ENCODE results near the gene TENM4. TPM values are rescaled to one million over a fixed set of nuclear protein-coding genes. Genes with fewer than 3 reads are reported as not detected.

Gene TENM4
- total RNA-seq, 1 donor from 2014 or later, result 117 TPM

GRCh38 chr11:79381036-79381435, 59.8 kb downstream of the TENM4 start:
- H3K4me1 Mint-ChIP-seq (ENCODE audit: low read depth), result peaks cover 2% of the 10 kb centered on the region
- H3K27ac Mint-ChIP-seq, result no peak overlapping the region
- DNase-seq (ENCODE audit: low spot score, unreplicated experiment), result no peak
- no peaks in the 10 kb centered on the region for H3K9me3 Mint-ChIP-seq (ENCODE audit: low read depth)
- H3K4me3 Mint-ChIP-seq (ENCODE audit: low read depth), result no peak overlapping the region
- TF ChIP-seq, protein P1, sequence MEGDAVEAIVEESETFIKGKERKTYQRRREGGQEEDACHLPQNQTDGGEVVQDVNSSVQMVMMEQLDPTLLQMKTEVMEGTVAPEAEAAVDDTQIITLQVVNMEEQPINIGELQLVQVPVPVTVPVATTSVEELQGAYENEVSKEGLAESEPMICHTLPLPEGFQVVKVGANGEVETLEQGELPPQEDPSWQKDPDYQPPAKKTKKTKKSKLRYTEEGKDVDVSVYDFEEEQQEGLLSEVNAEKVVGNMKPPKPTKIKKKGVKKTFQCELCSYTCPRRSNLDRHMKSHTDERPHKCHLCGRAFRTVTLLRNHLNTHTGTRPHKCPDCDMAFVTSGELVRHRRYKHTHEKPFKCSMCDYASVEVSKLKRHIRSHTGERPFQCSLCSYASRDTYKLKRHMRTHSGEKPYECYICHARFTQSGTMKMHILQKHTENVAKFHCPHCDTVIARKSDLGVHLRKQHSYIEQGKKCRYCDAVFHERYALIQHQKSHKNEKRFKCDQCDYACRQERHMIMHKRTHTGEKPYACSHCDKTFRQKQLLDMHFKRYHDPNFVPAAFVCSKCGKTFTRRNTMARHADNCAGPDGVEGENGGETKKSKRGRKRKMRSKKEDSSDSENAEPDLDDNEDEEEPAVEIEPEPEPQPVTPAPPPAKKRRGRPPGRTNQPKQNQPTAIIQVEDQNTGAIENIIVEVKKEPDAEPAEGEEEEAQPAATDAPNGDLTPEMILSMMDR (IDR thresholded peaks at IDR 0.05; ENCODE audit: unreplicated experiment), result no peak
- no peaks in the 10 kb centered on the region for H3K27me3 Mint-ChIP-seq
- no peaks in the 10 kb centered on the region for H3K36me3 Mint-ChIP-seq (ENCODE audit: insufficient read depth)

- no peaks in the 10 kb centered on the region for H3K4me1 Mint-ChIP-seq (ENCODE audit: low read depth)
- no peaks in the 10 kb centered on the region for H3K9me3 Mint-ChIP-seq (ENCODE audit: low read depth)
- DNase-seq (ENCODE audit: low spot score, unreplicated experiment), result no peak
- H3K4me3 Mint-ChIP-seq (ENCODE audit: low read depth), result no peak overlapping the region
- H3K27me3 Mint-ChIP-seq, result no peaks in the 10 kb centered on the region
- H3K36me3 Mint-ChIP-seq (ENCODE audit: insufficient read depth), result no peaks in the 10 kb centered on the region
- no peak overlapping the region for H3K27ac Mint-ChIP-seq
- TF ChIP-seq, protein P1 (IDR thresholded peaks at IDR 0.05; ENCODE audit: unreplicated experiment), result no peak
Observed at GRCh38 chr11:79377406-79377805, 63.4 kb downstream of the TENM4 start.

GRCh38 chr11:79375818-79376550, 64.8 kb downstream of the TENM4 start:
- DNase-seq (ENCODE audit: low spot score, unreplicated experiment), result no peak
- Mint-ChIP-seq H3K9me3 (ENCODE audit: low read depth) (no peaks in the 10 kb centered on the region), H3K27ac (no peak overlapping the region), H3K27me3 (no peaks in the 10 kb centered on the region), H3K4me3 (ENCODE audit: low read depth) (no peak overlapping the region), H3K4me1 (ENCODE audit: low read depth) (peaks cover 2% of the 10 kb centered on the region), H3K36me3 (ENCODE audit: insufficient read depth) (no peaks in the 10 kb centered on the region)
- TF ChIP-seq, protein P1 (IDR thresholded peaks at IDR 0.05; ENCODE audit: unreplicated experiment), result no peak

DNA sequence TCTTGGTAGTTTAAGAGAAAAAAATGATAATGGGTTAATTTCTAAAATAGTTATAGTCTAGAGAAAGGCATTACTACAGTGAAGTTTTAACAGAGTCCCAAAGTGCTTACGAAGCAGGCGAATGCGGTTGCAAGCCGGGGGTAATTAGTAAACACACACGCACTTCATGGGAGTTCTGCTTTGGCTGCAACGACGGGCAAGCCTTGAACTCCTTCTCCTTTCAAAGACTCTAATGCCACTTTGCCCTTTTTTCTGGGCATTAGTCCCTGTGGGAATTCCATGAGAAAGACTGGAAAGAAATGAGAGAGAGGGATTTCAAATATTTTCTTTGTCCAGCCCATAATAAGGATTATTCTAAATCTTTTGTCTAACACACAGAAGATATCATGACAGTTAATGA, 66.1 kb downstream of the TENM4 start:
- Mint-ChIP-seq H3K4me3 (ENCODE audit: low read depth) (no peak overlapping the region), H3K9me3 (ENCODE audit: low read depth) (no peaks in the 10 kb centered on the region), H3K27ac (no peak overlapping the region), H3K27me3 (no peaks in the 10 kb centered on the region), H3K36me3 (ENCODE audit: insufficient read depth) (no peaks in the 10 kb centered on the region), H3K4me1 (ENCODE audit: low read depth) (peaks cover 2% of the 10 kb centered on the region)
- no peak for DNase-seq (ENCODE audit: low spot score, unreplicated experiment)
- TF ChIP-seq, protein P1 (IDR thresholded peaks at IDR 0.05; ENCODE audit: unreplicated experiment), result no peak

GRCh38 chr11:79371724-79372123, 69.1 kb downstream of the TENM4 start:
- no peak for DNase-seq (ENCODE audit: low spot score, unreplicated experiment)
- Mint-ChIP-seq H3K4me1 (ENCODE audit: low read depth) (peaks cover 5% of the 10 kb centered on the region), H3K36me3 (ENCODE audit: insufficient read depth) (no peaks in the 10 kb centered on the region), H3K27me3 (no peaks in the 10 kb centered on the region), H3K9me3 (ENCODE audit: low read depth) (no peaks in the 10 kb centered on the region), H3K4me3 (ENCODE audit: low read depth) (no peak overlapping the region), H3K27ac (no peak overlapping the region)
- TF ChIP-seq, protein P1 (IDR thresholded peaks at IDR 0.05; ENCODE audit: unreplicated experiment), result no peak

Measured in progenitor cell of endocrine pancreas (in vitro differentiated cells).